ENCODE results near the gene TMEM38A.

DNA sequence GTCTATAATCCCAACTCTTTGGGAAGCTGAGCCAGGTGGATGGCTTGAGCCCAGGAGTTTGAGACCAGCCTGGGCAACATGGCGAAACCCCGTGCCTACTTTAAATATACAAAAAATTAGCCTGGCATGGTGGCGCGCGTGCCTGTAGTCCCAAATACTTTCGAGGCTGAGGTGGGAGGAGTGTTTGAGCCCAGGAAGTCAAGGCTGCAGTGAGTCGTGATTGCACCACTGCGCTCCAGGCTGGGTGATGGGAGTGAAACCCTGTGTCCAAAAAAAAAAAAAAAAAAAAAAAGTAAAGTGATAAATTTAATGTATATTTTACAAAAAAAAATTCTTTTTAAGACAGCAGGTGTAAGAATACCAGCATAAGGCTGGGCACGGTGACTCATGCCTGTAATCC lies 17.6 kb downstream of the TMEM38A start:
- TF ChIP-seq MAFG (tag; conservative IDR thresholded peaks at IDR 0.05) (no peak), JUN (IDR thresholded peaks at IDR 0.05; ENCODE audit: borderline replicate concordance, low read depth, low read length) (no peak), JUN (CRISPR knock-in tag; IDR thresholded peaks at IDR 0.05; ENCODE audit: borderline replicate concordance) (no peak), POLR2A (conservative IDR thresholded peaks at IDR 0.05) (no peak), PML (IDR thresholded peaks at IDR 0.05; ENCODE audit: low read length) (no peak), ZNF274 (IDR thresholded peaks at IDR 0.05; ENCODE audit: borderline replicate concordance, low read depth, low read length) (no peak), XRCC4 (IDR thresholded peaks at IDR 0.05; ENCODE audit: extremely low read depth, insufficient read depth, insufficient read length) (no peak), RNF2 (IDR thresholded peaks at IDR 0.05) (no peak), RFX5 (IDR thresholded peaks at IDR 0.05; ENCODE audit: low read depth, low read length) (no peak), ZBTB11 (CRISPR knock-in tag; IDR thresholded peaks at IDR 0.05) (no peak)
- TF ChIP-seq, protein P1, sequence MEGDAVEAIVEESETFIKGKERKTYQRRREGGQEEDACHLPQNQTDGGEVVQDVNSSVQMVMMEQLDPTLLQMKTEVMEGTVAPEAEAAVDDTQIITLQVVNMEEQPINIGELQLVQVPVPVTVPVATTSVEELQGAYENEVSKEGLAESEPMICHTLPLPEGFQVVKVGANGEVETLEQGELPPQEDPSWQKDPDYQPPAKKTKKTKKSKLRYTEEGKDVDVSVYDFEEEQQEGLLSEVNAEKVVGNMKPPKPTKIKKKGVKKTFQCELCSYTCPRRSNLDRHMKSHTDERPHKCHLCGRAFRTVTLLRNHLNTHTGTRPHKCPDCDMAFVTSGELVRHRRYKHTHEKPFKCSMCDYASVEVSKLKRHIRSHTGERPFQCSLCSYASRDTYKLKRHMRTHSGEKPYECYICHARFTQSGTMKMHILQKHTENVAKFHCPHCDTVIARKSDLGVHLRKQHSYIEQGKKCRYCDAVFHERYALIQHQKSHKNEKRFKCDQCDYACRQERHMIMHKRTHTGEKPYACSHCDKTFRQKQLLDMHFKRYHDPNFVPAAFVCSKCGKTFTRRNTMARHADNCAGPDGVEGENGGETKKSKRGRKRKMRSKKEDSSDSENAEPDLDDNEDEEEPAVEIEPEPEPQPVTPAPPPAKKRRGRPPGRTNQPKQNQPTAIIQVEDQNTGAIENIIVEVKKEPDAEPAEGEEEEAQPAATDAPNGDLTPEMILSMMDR (IDR thresholded peaks at IDR 0.05 in 2 of 3, conservative IDR thresholded peaks at IDR 0.05 in 1 of 3; ENCODE audit: insufficient read depth in 2 of 3, low read depth in 1 of 3, low read length in 3 of 3) = no peak
